Measurements from ENCODE around the gene PUDP. TPM values are rescaled to one million over a fixed set of nuclear protein-coding genes. Genes with fewer than 3 reads are reported as not detected.

The PUDP gene
- total RNA-seq, 1 donor from 2014 or later, result 75.8 TPM

GRCh38 chrX:7147413-7147977 lies 458 bp downstream of the PUDP start, which contains the start of gene STS:
Gene STS, plus strand, starts transcription at chrX:7147712. Its CDS starts 105,488 bp downstream, at chrX:7253200.
- TF ChIP-seq, protein P1, sequence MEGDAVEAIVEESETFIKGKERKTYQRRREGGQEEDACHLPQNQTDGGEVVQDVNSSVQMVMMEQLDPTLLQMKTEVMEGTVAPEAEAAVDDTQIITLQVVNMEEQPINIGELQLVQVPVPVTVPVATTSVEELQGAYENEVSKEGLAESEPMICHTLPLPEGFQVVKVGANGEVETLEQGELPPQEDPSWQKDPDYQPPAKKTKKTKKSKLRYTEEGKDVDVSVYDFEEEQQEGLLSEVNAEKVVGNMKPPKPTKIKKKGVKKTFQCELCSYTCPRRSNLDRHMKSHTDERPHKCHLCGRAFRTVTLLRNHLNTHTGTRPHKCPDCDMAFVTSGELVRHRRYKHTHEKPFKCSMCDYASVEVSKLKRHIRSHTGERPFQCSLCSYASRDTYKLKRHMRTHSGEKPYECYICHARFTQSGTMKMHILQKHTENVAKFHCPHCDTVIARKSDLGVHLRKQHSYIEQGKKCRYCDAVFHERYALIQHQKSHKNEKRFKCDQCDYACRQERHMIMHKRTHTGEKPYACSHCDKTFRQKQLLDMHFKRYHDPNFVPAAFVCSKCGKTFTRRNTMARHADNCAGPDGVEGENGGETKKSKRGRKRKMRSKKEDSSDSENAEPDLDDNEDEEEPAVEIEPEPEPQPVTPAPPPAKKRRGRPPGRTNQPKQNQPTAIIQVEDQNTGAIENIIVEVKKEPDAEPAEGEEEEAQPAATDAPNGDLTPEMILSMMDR (conservative IDR thresholded peaks at IDR 0.05), result no peak
- DNase-seq (ENCODE audit: low read depth, low spot score), result peak; percentile 39
- no peaks in the 10 kb centered on the region for H3K27me3 Mint-ChIP-seq (ENCODE audit: low read depth)
- peak within 1 kb of the TSS; percentile 86 for H3K27ac Mint-ChIP-seq (ENCODE audit: unreplicated experiment)
- peaks cover 23% of the 10 kb centered on the region for H3K4me1 Mint-ChIP-seq
- H3K9me3 Mint-ChIP-seq, result no peaks in the 10 kb centered on the region
- no peaks in the 10 kb centered on the region for H3K36me3 Mint-ChIP-seq (ENCODE audit: low read depth)
- peak within 1 kb of the TSS; percentile 96 for H3K4me3 Mint-ChIP-seq

DNA sequence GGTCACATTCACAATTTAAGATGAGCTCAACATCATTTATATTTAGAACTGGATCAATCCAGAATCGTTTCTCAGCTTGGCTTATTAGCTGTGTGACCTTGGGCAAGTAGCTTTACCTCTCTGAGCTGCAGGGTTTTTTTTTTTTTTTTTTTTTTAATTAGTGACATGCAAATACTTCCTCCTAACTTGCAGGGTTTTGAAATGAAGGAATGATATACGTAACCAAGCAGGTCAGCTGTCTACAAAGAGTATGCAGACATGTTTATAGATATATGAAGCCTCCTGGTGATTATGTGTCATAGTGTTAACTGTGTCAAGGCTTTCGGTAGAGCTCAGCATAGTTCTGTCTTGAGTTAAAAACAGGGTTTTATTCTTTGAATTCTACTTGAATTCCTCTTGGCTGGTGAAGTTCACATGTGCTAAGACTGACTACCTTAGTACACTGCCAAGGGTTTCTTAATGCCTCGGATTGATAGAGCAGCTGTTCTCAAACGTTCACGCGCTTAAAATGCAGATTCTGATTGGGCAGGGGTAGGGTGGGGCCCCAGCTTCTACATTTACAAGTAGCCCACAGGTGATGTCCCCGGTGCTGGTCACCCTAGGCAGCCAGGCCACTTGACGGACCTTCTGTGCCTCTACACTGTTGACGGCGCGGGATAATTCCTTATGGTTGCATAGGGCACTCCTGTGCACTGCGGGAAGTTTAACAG lies 1.1 kb downstream of the PUDP start:
- Mint-ChIP-seq H3K27ac (ENCODE audit: unreplicated experiment) (peak overlapping the region; percentile 83), H3K4me1 (peaks cover 23% of the 10 kb centered on the region), H3K4me3 (peak overlapping the region; percentile 94), H3K27me3 (ENCODE audit: low read depth) (no peaks in the 10 kb centered on the region), H3K36me3 (ENCODE audit: low read depth) (peaks cover 3% of the 10 kb centered on the region), H3K9me3 (no peaks in the 10 kb centered on the region)
- TF ChIP-seq, protein P1 (conservative IDR thresholded peaks at IDR 0.05), result no peak
- DNase-seq (ENCODE audit: low read depth, low spot score), result no peak

DNA sequence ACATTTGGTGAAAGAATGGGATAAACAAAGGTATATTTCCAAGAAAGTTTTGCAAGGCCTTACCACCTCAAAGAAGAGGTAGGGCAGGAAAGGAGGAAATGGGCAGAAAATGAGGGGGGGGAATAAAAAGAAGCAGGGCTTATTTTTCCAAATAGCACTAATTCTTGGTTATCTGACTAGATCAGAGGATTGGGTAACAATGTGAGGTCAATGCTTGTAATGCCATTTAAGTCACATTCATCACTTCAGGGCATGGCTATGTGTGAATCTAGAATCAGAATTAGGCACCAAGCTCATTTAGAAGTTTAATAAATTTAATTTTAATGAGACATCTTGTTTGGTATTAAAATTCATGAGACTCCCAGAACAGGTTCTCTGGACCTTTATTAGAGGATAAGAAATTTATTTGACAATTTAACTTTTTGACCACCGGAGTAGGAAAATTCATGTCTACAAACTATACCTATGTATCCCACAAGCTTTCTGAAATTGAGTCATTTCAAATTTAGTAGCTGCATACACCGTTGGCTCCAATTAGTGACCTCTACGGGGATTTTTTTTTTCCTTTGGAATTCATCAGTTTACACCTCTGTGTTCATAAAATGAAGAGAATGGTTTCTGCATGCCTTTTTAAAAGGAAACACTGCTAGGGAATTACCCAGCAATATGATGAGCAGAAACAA lies 1.8 kb downstream of the PUDP start:
- no peak overlapping the region for H3K27ac Mint-ChIP-seq (ENCODE audit: unreplicated experiment)
- DNase-seq (ENCODE audit: low read depth, low spot score), result no peak
- H3K9me3 Mint-ChIP-seq, result no peaks in the 10 kb centered on the region
- peaks cover 8% of the 10 kb centered on the region for H3K36me3 Mint-ChIP-seq (ENCODE audit: low read depth)
- TF ChIP-seq, protein P1 (conservative IDR thresholded peaks at IDR 0.05), result no peak
- H3K4me1 Mint-ChIP-seq, result peaks cover 23% of the 10 kb centered on the region
- H3K27me3 Mint-ChIP-seq (ENCODE audit: low read depth), result no peaks in the 10 kb centered on the region
- peak overlapping the region; percentile 94 for H3K4me3 Mint-ChIP-seq

DNA sequence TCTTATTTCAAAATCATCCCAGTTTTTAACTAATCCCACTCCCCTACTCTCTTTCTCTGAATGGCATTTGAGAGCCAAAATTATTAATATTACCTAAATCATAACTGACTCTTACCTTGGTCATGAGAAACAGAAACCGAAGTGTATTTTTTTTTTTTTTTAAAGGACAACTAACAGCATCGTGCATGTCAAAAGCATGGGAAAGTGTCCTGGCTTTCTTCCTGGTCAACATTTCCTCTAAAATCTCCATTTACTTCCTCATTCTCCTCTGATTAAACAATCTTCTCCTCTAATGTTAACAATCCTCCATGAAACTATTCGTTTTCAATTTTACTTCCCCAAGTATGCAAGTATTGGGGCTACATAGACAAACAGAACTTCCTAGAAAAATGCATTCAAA lies 2.5 kb downstream of the PUDP start:
- Mint-ChIP-seq H3K27ac (ENCODE audit: unreplicated experiment) (no peak overlapping the region), H3K36me3 (ENCODE audit: low read depth) (peaks cover 8% of the 10 kb centered on the region), H3K4me1 (peaks cover 23% of the 10 kb centered on the region), H3K27me3 (ENCODE audit: low read depth) (no peaks in the 10 kb centered on the region), H3K9me3 (no peaks in the 10 kb centered on the region), H3K4me3 (peak overlapping the region; percentile 75)
- no peak for DNase-seq (ENCODE audit: low read depth, low spot score)
- TF ChIP-seq, protein P1 (conservative IDR thresholded peaks at IDR 0.05), result no peak

GRCh38 chrX:7143941-7144525 lies 3.9 kb downstream of the PUDP start:
- H3K4me3 Mint-ChIP-seq, result peak overlapping the region; percentile 60
- no peaks in the 10 kb centered on the region for H3K27me3 Mint-ChIP-seq (ENCODE audit: low read depth)
- DNase-seq (ENCODE audit: low read depth, low spot score), result no peak
- TF ChIP-seq, protein P1 (conservative IDR thresholded peaks at IDR 0.05), result no peak
- no peak overlapping the region for H3K27ac Mint-ChIP-seq (ENCODE audit: unreplicated experiment)
- H3K4me1 Mint-ChIP-seq, result peaks cover 23% of the 10 kb centered on the region
- peaks cover 8% of the 10 kb centered on the region for H3K36me3 Mint-ChIP-seq (ENCODE audit: low read depth)
- no peaks in the 10 kb centered on the region for H3K9me3 Mint-ChIP-seq
